Esophagus muscularis mucosa (tissue), 4 donors: ENCODE measurements around the gene PPP6R1.

Source experiments
- EP300 ChIP-seq: sonication (generic); formaldehyde crosslinking; IDR thresholded peaks from one replicate; pipeline ENCODE4 v1.6.1; 2017; ENCODE audit warnings: antibody characterized with exemption
- POLR2AphosphoS5 ChIP-seq, 2 donors: sonication (generic); formaldehyde crosslinking; IDR thresholded peaks; one replicate each; pipeline ENCODE4 v1.6.1; 2017; ENCODE audit warnings: antibody characterized with exemption in 2 of 2
- TF ChIP-seq, protein P1 (sequence below), 3 experiments: fragments of 200-600 bp in 2 of 3; fragments of 450-650 bp in 1 of 3; sonication (generic) in 2 of 3; IDR thresholded peaks; one replicate each; pipeline ENCODE4 v1.5.1; 2017 to 2019; ENCODE audit warnings: antibody characterized with exemption in 3 of 3, mild to moderate bottlenecking in 2 of 3, moderate library complexity in 1 of 3

DNA sequence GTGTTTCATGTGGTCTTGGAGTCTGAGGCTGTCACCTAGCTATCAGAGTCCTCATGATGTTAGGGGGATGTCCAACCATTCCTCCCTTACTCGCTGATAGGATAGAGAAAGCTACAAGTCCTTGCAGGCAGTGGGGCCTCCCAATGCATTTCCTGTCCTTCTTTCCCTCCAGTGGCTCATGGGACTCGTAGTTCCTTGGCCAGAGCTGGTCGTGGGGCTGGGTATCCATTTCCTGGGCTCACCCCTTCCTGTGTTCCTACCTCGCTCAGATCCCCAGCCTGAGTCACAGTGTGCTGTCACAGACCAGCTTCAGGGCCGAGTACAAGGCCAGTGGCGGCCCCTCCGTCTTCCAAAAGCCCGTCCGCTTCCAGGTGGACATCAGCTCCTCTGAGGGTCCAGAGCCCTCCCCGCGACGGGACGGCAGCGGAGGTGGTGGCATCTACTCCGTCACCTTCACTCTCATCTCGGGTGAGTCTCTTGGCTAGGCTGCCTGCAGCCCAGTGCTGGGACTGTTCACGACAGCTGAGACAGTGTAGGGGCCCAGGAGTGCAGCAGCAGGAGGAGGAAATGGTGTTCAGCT, 47.3 kb upstream of the PPP6R1 start:
- TF ChIP-seq, protein P1, sequence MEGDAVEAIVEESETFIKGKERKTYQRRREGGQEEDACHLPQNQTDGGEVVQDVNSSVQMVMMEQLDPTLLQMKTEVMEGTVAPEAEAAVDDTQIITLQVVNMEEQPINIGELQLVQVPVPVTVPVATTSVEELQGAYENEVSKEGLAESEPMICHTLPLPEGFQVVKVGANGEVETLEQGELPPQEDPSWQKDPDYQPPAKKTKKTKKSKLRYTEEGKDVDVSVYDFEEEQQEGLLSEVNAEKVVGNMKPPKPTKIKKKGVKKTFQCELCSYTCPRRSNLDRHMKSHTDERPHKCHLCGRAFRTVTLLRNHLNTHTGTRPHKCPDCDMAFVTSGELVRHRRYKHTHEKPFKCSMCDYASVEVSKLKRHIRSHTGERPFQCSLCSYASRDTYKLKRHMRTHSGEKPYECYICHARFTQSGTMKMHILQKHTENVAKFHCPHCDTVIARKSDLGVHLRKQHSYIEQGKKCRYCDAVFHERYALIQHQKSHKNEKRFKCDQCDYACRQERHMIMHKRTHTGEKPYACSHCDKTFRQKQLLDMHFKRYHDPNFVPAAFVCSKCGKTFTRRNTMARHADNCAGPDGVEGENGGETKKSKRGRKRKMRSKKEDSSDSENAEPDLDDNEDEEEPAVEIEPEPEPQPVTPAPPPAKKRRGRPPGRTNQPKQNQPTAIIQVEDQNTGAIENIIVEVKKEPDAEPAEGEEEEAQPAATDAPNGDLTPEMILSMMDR (IDR thresholded peaks at IDR 0.05) = no peak
- TF ChIP-seq POLR2AphosphoS5 (IDR thresholded peaks at IDR 0.05) (no peak), EP300 (no peak)
